ENCODE measurements around the gene C11orf58.

Gene C11orf58

GRCh38 chr11:16784097-16784496, 45.6 kb downstream of the C11orf58 start:
- H3K4me3 ChIP-seq (ENCODE audit: control insufficient read depth in 1 of 7, extremely low read depth in 1 of 7, insufficient read depth in 4 of 7, low read depth in 2 of 7, low read length in 6 of 7) = no peak overlapping the region
- ChIA-PET POLR2A (no interaction called here), CTCF (interaction anchor here (0.6 to 14.6 kb wide), 13 partner anchors 10 to 279 kb away, joined by 3 to 184 read pairs (median 6); no protein-coding TSS in a partner anchor)
- H3K4me1 ChIP-seq (ENCODE audit: control extremely low read depth in 1 of 4, control insufficient read depth in 4 of 4, insufficient read depth in 4 of 4, low read length in 3 of 4) = peaks cover 0 to 9% (median 2%) of the 10 kb centered on the region in 4 experiments
- no peak overlapping the region for H3K27ac ChIP-seq (ENCODE audit: insufficient read depth in 1 of 2, low read depth in 1 of 2, low read length in 2 of 2, poor library complexity in 1 of 2, severe bottlenecking in 2 of 2)
- H3K36me3 ChIP-seq (ENCODE audit: control insufficient read depth in 4 of 4, insufficient read depth in 4 of 4, low read length in 3 of 4) = no peaks in the 10 kb centered on the region
- H3K27me3 ChIP-seq (replicated peaks in 2 of 5; ENCODE audit: control insufficient read depth in 4 of 5, insufficient read depth in 5 of 5, low read length in 4 of 5) = no peaks in the 10 kb centered on the region
- DNase-seq = no peak
- no peaks in the 10 kb centered on the region for H3K9me3 ChIP-seq (ENCODE audit: control extremely low read depth in 1 of 5, control insufficient read depth in 4 of 5, insufficient read depth in 2 of 5, low read depth in 1 of 5, low read length in 4 of 5)
- 95% methylated on average over 2 of the region's 2 CpGs for WGBS (ENCODE audit: insufficient coverage)

GRCh38 chr11:16784666-16785065, 46.2 kb downstream of the C11orf58 start:
- DNase-seq = no peak
- ChIA-PET CTCF (interaction anchor here (0.6 to 14.6 kb wide), 18 partner anchors 11 to 279 kb away, joined by 3 to 184 read pairs (median 6); no protein-coding TSS in a partner anchor), POLR2A (no interaction called here)
- 77% methylated on average over 2 of the region's 2 CpGs for WGBS (ENCODE audit: insufficient coverage)
- H3K4me1 ChIP-seq (ENCODE audit: control extremely low read depth in 1 of 4, control insufficient read depth in 4 of 4, insufficient read depth in 4 of 4, low read length in 3 of 4) = peaks cover 0 to 4% (median 1%) of the 10 kb centered on the region in 4 experiments
- H3K9me3 ChIP-seq (ENCODE audit: control extremely low read depth in 1 of 5, control insufficient read depth in 4 of 5, insufficient read depth in 2 of 5, low read depth in 1 of 5, low read length in 4 of 5) = no peaks in the 10 kb centered on the region
- no peak overlapping the region for H3K4me3 ChIP-seq (ENCODE audit: control insufficient read depth in 1 of 7, extremely low read depth in 1 of 7, insufficient read depth in 4 of 7, low read depth in 2 of 7, low read length in 6 of 7)
- H3K27me3 ChIP-seq (replicated peaks in 2 of 5; ENCODE audit: control insufficient read depth in 4 of 5, insufficient read depth in 5 of 5, low read length in 4 of 5) = no peaks in the 10 kb centered on the region
- no peak overlapping the region for H3K27ac ChIP-seq (ENCODE audit: insufficient read depth in 1 of 2, low read depth in 1 of 2, low read length in 2 of 2, poor library complexity in 1 of 2, severe bottlenecking in 2 of 2)
- H3K36me3 ChIP-seq (ENCODE audit: control insufficient read depth in 4 of 4, insufficient read depth in 4 of 4, low read length in 3 of 4) = no peaks in the 10 kb centered on the region

- WGBS (ENCODE audit: insufficient coverage) = 61% methylated on average over 7 of the region's 7 CpGs
- CTCF ChIA-PET = interaction anchor here (1.3 to 14.6 kb wide), 16 partner anchors 10 to 278 kb away, joined by 3 to 184 read pairs (median 6); no protein-coding TSS in a partner anchor
- Histone ChIP-seq H3K27me3 (replicated peaks in 2 of 5; ENCODE audit: control insufficient read depth in 4 of 5, insufficient read depth in 5 of 5, low read length in 4 of 5) (no peaks in the 10 kb centered on the region), H3K27ac (ENCODE audit: insufficient read depth in 1 of 2, low read depth in 1 of 2, low read length in 2 of 2, poor library complexity in 1 of 2, severe bottlenecking in 2 of 2) (no peak overlapping the region), H3K4me1 (ENCODE audit: control extremely low read depth in 1 of 4, control insufficient read depth in 4 of 4, insufficient read depth in 4 of 4, low read length in 3 of 4) (peaks cover 0 to 13% (median 10%) of the 10 kb centered on the region in 4 experiments), H3K4me3 (ENCODE audit: control insufficient read depth in 1 of 7, extremely low read depth in 1 of 7, insufficient read depth in 4 of 7, low read depth in 2 of 7, low read length in 6 of 7) (no peak overlapping the region), H3K9me3 (ENCODE audit: control extremely low read depth in 1 of 5, control insufficient read depth in 4 of 5, insufficient read depth in 2 of 5, low read depth in 1 of 5, low read length in 4 of 5) (no peaks in the 10 kb centered on the region), H3K36me3 (ENCODE audit: control insufficient read depth in 4 of 4, insufficient read depth in 4 of 4, low read length in 3 of 4) (no peaks in the 10 kb centered on the region)
- DNase-seq = peak; percentile 56 to 76 (median 70)
- POLR2A ChIA-PET = no interaction called here
These were observed 47.2 kb downstream of the C11orf58 start for GRCh38 chr11:16785520-16786128.

GRCh38 chr11:16786131-16786530, 47.7 kb downstream of the C11orf58 start:
- ChIA-PET CTCF (interaction anchor here (1.1 to 14.6 kb wide), 15 partner anchors 9 to 277 kb away, joined by 3 to 184 read pairs (median 6); no protein-coding TSS in a partner anchor), POLR2A (no interaction called here)
- H3K27me3 ChIP-seq (replicated peaks in 2 of 5; ENCODE audit: control insufficient read depth in 4 of 5, insufficient read depth in 5 of 5, low read length in 4 of 5) = no peaks in the 10 kb centered on the region
- DNase-seq = no peak
- H3K9me3 ChIP-seq (ENCODE audit: control extremely low read depth in 1 of 5, control insufficient read depth in 4 of 5, insufficient read depth in 2 of 5, low read depth in 1 of 5, low read length in 4 of 5) = no peaks in the 10 kb centered on the region
- H3K27ac ChIP-seq (ENCODE audit: insufficient read depth in 1 of 2, low read depth in 1 of 2, low read length in 2 of 2, poor library complexity in 1 of 2, severe bottlenecking in 2 of 2) = no peak overlapping the region
- H3K4me3 ChIP-seq (ENCODE audit: control insufficient read depth in 1 of 7, extremely low read depth in 1 of 7, insufficient read depth in 4 of 7, low read depth in 2 of 7, low read length in 6 of 7) = no peak overlapping the region
- 98% methylated on average over 6 of the region's 6 CpGs for WGBS (ENCODE audit: insufficient coverage)
- H3K4me1 ChIP-seq (ENCODE audit: control extremely low read depth in 1 of 4, control insufficient read depth in 4 of 4, insufficient read depth in 4 of 4, low read length in 3 of 4) = peaks cover 0 to 19% (median 15%) of the 10 kb centered on the region in 4 experiments
- no peaks in the 10 kb centered on the region for H3K36me3 ChIP-seq (ENCODE audit: control insufficient read depth in 4 of 4, insufficient read depth in 4 of 4, low read length in 3 of 4)

- H3K27ac ChIP-seq (ENCODE audit: insufficient read depth in 1 of 2, low read depth in 1 of 2, low read length in 2 of 2, poor library complexity in 1 of 2, severe bottlenecking in 2 of 2) = no peak overlapping the region
- H3K27me3 ChIP-seq (replicated peaks in 2 of 5; ENCODE audit: control insufficient read depth in 4 of 5, insufficient read depth in 5 of 5, low read length in 4 of 5) = no peaks in the 10 kb centered on the region
- ChIA-PET CTCF (interaction anchor here (0.8 to 14.6 kb wide), 17 partner anchors 9 to 276 kb away, joined by 3 to 184 read pairs (median 6); no protein-coding TSS in a partner anchor), POLR2A (no interaction called here)
- peaks cover 8 to 29% (median 25%) of the 10 kb centered on the region in 4 experiments for H3K4me1 ChIP-seq (ENCODE audit: control extremely low read depth in 1 of 4, control insufficient read depth in 4 of 4, insufficient read depth in 4 of 4, low read length in 3 of 4)
- H3K9me3 ChIP-seq (ENCODE audit: control extremely low read depth in 1 of 5, control insufficient read depth in 4 of 5, insufficient read depth in 2 of 5, low read depth in 1 of 5, low read length in 4 of 5) = no peaks in the 10 kb centered on the region
- 98% methylated on average over 6 of the region's 7 CpGs for WGBS (ENCODE audit: insufficient coverage)
- H3K4me3 ChIP-seq (ENCODE audit: control insufficient read depth in 1 of 7, extremely low read depth in 1 of 7, insufficient read depth in 4 of 7, low read depth in 2 of 7, low read length in 6 of 7) = no peak overlapping the region
- no peaks in the 10 kb centered on the region for H3K36me3 ChIP-seq (ENCODE audit: control insufficient read depth in 4 of 4, insufficient read depth in 4 of 4, low read length in 3 of 4)
- DNase-seq = no peak
These were observed 48.7 kb downstream of the C11orf58 start for GRCh38 chr11:16787035-16787742.

- Histone ChIP-seq H3K27ac (ENCODE audit: insufficient read depth in 1 of 2, low read depth in 1 of 2, low read length in 2 of 2, poor library complexity in 1 of 2, severe bottlenecking in 2 of 2) (no peak overlapping the region), H3K36me3 (ENCODE audit: control insufficient read depth in 4 of 4, insufficient read depth in 4 of 4, low read length in 3 of 4) (no peaks in the 10 kb centered on the region), H3K27me3 (replicated peaks in 2 of 5; ENCODE audit: control insufficient read depth in 4 of 5, insufficient read depth in 5 of 5, low read length in 4 of 5) (no peaks in the 10 kb centered on the region), H3K4me1 (ENCODE audit: control extremely low read depth in 1 of 4, control insufficient read depth in 4 of 4, insufficient read depth in 4 of 4, low read length in 3 of 4) (peaks cover 8 to 41% (median 34%) of the 10 kb centered on the region in 4 experiments), H3K9me3 (ENCODE audit: control extremely low read depth in 1 of 5, control insufficient read depth in 4 of 5, insufficient read depth in 2 of 5, low read depth in 1 of 5, low read length in 4 of 5) (no peaks in the 10 kb centered on the region), H3K4me3 (ENCODE audit: control insufficient read depth in 1 of 7, extremely low read depth in 1 of 7, insufficient read depth in 4 of 7, low read depth in 2 of 7, low read length in 6 of 7) (no peak overlapping the region)
- DNase-seq = peak; percentile 55 to 69 (median 64)
- CTCF ChIA-PET = interaction anchor here (1.0 to 14.6 kb wide), 18 partner anchors 9 to 313 kb away, joined by 3 to 184 read pairs (median 6); no protein-coding TSS in a partner anchor
- 72% methylated on average over 13 of the region's 17 CpGs for WGBS (ENCODE audit: insufficient coverage)
- POLR2A ChIA-PET = no interaction called here
These were observed 50.0 kb downstream of the C11orf58 start for GRCh38 chr11:16788141-16789062.
